ENCODE data around the gene HOXB3.

Gene HOXB3

DNA sequence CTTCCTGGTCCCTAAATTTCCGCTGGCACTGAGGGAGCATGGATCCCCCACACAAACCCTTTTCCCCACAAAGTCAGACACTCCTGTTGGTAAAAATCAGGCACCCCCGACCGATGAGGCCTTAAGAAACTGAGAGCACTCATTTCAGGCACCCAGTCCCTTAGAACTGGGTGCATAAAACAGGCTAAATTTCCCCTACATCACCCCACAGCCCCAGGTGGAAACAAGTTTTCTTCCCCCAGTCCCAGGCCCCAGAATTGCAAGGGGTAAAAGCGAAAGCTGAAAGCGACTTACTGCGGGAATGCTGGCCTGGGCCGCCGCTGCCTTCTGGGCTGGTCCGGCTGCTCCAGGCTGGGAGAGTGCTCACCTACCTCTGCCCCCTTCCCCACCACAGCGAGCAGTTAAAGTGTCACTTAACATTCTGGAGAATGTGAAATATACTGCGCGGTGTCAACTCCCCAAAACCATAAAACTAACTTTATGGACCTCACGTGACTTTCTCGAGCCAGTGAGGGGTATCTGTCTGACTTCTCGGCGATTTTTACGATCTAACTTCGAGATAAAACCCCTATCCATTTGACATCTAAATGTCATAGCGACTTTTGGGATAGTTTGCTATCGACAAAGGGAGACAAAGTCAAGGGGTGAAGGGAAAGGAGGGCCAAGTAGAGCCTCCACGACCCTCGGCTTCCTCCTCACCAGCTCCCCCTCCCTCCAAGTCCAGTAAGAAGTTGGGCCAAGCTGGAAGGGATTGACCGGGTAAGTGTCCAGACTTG is at the start of gene HOXB3:
HOXB3 (minus strand) TSS at position 411 of the 776 bp plus-strand sequence. CDS start 37,767 bp downstream, outside the sequence.
- no peak for DNase-seq

DNA sequence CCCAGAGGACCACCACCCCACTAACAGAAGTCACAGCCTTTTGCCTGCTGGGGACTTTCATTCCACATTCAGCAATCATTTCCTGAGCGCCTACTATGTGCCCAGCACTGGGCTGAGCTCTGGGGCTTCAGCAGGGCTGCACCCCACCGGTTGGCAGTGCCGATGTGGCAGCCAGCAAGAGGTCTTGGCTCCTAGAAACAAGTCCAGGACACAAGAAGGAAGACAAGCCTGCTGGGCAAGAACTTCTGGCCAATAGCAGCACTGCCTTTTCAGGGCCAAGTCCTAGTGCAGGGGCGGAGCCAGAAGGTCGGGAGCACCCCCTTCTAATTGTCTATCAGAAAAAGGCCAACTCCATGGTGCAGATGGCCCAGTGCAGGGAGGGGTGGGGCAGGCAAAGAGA is 49.1 kb upstream of the HOXB3 start:
- DNase-seq, result no peak

DNA sequence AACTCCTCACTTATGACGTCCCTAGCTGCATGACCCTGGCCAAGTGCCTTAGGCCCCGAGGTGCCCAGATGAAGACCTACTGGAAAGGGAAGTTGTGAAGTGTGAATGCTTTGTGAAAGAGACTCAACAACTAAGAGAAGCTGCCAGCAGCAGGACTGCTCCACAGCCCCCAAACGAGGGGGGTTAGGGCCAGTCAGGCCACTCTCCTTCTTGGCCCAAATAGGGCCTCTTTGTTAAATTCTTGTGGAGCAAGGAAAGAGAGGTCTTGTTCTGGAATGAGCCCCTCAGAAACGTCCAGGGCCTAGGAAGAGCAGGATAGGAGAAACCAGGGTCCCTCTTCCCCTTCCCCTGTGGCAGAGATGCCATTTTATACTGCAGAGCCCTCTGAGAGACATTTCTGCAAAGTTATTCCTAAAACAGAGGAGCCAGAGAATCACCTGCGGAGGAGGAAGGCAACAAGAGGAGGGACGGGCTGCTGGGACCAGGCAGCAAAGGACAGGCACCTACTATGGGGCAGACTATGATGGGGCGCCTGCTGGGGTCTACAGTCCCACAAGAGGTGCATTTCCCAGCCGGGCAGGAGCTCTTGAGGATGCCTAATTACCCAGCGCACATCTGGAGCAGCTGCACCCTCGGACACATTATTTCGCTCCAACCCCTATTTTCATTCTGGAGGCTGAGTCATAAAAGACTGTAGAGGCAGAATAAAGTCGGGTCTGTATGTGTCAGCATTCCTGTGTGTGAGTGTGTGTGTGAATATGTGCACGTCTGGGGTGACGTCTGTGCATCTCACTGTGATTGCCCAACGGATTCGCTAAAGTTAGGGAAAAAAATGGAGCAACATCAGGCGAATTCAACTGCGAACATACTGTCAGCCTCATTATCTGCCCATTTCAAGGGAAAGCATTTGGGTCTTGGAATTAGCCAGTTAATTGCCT is 47.6 kb upstream of the HOXB3 start:
- DNase-seq, result no peak

DNA sequence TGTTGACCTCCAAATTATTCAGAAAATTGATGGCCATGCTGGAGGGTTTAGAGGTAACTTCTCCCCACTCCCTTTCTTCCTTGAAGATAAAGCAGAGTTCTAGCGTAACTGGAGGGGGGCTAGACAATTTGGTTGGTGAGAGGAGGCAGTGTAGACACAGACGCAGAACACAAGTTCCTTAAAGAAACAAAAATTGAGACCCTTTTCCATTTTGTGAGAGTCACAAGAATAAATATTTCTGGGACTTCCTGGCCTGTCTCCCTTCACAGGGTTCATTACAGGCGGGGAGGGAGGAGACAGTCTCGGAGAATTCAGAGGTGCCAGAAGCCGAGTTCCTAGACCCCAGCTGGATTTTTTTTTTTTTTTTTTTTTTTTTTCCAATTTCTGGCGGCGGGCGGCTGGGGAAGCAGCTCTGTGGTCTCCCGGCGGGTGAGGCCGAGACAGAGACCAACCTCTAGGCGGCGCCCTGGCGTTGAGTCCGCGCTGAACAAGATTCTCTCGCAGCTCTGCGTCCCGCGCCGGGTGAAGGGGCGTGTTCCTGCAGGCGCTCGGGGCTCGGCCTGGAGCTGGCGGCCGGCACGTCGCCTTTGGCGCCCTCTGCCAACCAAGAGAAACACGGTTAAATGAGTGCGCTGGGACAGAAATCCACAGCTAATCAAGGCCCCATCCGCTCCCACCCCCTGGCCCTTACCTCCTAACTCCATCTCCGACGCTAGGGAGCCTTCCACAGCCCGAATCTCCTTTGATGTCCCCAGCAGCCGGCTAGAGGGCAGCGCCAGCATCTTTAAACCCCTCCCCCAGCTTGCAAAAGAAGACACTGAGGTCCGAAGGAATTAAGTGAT is 46.4 kb upstream of the HOXB3 start:
- DNase-seq, result peak; percentile 29

DNA sequence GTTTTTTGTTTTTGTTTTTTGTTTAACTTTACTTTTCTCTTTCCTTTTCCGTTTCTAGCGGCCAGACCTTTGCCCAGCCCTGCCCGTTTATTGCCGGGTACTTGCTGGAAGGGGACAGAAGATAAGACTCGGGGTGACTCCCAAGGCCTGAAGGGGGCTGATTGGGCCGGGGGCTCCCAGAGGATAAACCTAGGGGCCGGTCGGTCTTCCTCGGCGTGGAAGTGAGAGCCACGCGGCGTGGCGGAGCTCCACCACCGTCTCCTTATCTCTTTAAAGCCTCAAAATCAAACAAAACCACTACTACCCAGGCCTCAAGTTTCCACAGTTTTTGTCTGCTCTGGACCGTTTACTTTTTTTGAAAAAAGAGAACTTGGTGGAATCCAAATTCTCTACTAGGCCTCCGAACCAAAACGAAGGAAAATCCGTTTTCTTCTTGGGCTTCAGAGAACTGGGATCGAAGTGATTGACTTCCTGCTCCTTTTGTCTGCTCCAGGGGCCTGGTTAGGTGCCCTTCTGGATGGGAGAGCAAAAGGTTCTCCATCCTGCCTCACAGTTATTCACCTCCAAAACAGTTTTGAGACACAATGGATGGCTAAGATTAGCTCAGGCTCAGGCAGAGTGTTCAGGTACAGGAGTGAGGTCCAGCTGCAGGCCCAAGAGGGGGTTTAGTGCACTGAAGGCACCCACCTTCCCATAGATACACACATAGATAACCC is 44.6 kb upstream of the HOXB3 start:
- DNase-seq, result no peak

DNA sequence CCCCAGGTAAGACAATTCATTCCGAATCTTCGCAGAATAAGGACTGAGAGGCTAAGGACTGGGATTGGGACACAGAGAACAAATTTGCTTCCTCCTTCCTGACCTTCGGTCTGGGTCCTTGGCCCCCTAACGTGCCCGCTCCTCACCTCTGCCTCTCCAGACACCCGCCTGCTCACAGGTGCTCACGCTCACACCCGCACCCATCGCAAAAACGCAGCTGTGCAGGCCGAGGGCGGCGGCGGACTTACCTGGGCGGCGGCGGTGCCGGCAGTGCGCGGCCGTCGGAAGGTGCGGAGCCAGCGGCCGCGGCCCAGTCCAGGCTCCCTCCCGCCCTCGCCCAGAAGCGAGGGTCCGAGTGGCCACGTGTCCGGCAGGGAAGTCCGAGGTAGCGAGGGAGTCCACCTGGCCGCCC is 43.2 kb upstream of the HOXB3 start:
- DNase-seq, result no peak

DNA sequence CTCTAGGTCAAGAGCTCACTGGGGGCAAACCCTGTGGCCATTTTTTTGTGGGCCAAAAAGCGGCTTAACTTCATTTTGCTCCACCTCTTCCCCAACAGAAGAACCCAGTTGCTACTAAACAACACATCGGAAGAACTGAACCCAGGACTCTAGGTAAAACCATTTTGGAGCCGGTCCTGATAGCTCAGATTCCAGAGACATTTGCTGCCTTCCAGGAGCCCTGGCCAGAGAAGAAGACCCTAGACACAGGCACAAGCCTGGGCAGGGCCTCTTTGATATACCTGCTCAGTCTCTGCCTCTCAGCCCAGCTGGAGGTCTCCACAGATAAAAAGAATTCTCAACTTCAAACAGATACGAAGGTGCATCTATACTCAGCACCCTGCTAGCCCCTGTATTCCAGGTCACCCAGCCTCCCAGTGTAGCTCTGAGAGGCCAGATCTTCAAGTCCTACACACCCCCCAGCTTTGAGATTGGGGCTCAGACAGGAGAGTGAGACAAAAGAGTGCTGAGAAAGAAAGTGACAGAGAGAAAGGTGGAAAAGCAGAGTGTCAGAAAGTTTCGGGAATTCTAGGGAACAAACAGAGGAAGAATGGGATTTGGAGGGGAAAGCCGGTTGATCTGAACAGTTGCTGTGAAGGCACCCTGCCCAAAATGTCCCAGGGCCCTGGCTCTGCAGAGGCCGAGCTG is 42.7 kb upstream of the HOXB3 start:
- no peak for DNase-seq

DNA sequence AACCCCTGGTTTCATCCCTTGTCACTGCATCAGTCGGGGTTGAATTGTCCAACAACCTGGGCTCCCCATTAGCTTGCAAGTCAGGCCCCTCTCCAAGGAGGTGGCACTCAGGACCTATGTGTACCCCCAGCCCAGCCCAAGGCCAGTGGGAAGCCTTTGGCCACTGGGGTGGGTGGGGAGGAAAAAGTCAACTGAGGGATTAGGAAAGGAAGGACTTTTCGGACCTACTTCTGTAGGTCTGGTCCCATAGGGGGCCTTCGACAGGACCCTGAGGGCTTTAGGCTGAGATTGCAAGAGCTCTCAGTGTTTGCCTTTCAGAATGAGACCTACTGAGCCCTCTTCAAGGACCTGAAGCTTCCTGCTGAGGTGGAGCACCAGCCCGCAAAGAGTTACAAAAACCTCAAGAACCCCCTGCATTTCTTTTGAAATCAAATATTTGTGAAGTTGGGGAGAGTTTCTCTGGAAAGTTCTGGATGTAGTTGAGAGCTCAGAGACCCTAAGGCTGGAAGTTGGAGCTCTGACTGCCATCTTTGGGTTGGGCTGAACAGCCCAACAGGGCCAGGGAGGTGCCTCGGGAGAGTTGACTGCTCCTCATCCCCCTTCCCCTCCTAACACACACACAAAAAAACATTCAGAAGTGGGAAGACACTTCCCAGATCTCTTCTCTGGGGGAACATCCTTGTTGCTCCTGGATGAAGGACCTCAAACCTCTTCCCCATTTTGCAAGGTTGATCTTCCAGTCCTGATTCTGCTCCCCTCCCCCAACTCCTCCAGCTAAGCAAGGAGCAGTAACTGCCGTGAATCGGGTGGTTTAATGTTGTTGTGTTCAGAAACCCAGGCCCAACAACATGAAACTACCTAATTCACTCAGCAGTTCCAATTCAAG is 41.9 kb upstream of the HOXB3 start:
- no peak for DNase-seq

DNA sequence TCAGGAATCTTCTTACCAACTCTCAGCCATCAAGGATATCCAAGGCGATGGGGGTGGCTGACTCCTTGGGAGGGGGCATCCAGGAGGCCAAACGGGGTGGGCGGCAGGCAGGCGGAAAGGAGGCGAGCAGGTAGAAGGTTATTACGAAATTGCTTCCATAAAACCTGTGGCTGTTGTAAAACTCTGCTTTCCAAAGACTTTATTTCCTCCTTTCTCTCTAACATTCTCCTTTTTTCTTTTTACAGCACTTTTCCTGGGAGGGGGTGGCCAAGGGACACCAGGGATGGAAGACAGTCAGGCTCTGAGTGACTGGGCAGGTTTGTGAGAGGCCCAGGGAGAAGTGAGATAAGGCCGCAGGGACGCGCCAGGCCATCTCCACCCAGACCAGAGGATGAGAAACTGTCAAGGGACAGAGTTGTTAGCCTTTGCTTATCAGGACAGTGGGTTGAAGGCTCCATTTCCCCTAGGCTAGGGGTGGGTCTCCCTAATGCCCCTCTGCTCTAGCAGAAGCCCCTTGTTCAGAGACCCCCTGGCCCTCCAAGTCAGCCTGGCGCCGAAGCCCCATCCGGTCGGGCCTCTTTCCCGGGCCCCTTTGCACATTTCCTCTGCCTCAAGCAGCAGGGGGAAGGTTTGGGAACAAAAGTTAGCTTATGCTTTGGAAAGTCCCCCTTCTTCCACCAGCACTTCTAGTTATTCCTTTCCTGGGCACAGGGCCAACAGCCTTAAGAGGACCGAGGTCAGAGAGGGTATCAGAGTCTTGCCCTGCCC is 41.1 kb upstream of the HOXB3 start:
- no peak for DNase-seq

DNA sequence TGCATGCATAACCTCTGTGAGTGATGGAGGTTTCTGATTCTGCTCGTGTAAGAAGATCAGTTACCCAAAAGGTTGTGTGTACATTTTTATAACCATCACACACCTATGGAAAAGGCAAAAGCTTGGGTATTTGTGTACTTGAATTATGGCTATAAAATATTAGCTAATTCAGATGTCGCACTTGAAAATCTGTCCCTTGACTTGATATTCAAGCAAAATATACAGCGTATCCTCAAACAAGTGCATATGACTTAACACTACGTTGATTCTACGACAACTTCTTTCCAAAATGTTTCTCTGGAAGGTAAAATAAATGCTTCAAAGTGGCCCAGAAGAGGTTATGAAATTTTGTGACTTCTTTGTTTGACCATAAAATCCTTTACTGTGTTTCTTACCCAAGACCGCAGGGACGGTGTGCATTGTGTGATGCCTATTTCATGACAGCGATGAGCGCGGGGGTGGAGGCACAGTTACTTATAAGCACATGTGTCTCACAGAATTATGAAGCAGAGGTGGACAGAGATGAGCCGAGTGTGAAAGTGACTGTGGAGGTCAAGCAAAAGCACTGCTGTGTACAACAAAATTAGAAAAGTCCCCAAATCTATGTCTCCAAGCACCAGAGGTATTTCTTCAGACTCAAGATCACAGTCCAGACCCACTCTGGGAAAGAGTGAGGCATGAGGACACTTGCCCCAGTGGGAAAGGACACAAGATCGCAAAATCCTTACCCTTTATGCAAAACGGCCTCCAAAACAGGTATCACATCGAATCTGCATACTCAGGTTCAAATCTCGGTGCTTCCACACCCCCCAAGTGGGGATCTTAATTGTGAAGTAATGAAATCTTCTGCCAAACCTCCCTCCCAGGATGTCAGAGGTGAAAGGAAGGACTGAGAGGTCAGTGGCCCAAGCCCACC is 40.2 kb upstream of the HOXB3 start:
- no peak for DNase-seq

DNA sequence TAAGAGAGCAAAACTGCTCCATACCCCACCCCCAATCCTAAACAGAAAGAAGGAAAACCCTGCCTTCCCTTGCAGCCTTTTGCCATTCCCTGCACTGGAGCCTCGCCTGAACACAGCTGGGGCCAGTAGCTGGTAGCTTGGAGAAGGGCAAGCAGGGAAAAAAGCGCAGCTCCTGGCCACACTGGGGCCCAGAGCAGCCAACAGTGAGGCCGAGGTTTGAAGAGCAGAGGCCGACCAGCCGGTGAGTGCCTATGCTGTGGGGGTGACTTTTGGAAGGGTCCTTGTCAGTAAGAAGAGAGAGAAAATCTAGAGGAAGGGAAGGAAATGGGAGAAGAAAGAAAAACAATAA is 39.3 kb upstream of the HOXB3 start:
- no peak for DNase-seq

DNA sequence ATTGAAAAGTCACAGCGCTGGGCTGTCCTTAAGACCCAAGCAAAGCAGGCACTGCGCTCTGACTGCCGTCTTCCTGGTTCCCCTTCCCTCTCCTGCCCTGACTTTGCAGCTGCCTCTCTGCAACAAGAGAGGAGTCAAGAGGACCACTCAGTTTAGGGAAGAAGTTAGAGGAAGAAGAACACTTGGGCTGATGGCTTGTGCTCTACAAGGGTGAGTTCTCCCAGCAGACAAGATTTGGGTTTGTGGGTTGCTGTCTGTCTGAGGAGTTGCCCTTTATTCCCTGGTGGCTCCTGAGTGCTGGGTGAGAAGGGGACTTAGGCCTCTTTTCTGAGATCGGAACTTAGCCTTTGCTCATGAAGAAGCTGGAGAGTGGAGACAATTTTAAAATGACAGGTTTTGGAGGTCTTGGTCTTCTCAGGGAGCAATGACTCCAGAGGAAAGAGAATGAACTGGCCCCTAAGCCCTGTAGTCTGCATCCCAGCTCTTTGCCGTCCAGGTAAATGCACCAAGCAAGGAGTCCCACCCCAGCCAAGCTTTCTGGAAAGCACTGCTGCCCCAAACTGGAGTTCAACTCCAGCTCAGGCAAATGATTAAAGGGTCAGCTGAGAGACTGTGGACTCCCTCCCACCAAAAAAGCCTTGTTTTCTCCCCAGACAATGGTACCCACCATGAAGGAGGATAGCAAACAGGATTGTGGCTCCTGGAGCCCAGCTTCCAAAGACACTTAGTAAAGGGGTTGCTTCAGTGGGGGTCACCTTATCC is 38.8 kb upstream of the HOXB3 start:
- no peak for DNase-seq

DNA sequence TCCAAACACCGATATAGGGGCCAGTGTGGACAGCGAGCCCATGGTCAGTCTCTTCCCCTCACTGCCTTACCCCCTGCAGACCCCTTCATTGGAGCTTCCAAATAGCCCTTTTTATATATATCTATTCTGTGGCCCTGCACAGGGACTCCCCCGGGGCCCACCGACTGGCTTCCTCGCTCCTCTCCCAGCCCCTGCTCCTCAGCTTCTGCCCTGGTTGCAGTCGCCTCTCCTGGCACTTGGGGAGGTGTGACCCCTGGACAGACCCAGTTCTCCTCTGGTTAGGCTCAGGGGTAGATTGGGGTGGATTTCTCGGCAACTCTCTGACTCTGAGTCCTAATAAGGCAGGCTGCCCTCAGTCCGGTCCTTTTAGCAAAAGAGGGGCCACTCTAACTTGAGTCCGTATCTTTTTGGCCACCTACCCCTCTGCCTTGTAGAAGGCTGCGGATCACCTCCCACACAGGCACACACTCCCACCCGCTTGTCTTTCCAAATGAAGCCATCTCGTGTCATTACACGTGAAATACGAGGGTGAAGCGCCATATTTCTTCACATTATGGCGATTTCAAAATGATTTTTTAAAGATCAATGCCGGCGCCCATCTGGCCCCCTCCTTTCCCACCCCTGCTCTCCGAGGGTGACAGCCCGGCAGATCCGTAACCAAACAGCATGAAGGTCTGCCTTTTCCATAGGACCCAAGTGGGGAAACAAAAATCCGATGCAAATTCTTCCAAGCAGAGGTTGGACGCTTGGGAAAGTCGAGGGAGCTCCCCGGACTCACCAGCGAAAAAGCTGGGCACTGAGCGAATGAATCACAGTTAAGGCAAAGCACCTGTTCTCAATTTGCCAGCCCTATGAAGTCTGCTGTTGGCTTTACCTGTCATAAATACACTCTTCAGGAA is 37.8 kb upstream of the HOXB3 start:
- DNase-seq, result no peak

DNA sequence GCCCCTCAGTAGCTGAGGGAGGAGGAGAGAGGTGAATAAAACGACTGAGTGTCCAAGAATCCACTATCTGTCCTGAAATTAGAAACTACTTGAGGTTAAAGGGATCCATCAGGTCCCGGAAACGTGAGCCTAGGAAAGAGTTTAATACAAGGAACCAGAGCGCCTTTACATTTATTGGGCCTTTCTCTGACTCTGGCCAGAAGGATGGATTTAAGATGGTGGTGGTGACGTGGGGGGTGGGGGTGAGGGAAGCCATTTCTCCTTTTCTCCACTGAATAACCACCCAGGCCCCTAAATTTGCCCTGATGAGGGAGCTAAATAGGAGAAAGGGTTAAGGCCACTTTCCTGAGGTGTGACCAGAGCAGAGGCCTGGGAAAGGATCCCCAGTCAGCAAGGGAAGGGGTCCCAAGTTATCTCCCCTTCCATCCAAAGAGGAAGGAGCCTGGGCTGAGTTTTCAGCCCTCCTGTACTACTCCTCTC is 37.1 kb upstream of the HOXB3 start:
- DNase-seq, result no peak

DNA sequence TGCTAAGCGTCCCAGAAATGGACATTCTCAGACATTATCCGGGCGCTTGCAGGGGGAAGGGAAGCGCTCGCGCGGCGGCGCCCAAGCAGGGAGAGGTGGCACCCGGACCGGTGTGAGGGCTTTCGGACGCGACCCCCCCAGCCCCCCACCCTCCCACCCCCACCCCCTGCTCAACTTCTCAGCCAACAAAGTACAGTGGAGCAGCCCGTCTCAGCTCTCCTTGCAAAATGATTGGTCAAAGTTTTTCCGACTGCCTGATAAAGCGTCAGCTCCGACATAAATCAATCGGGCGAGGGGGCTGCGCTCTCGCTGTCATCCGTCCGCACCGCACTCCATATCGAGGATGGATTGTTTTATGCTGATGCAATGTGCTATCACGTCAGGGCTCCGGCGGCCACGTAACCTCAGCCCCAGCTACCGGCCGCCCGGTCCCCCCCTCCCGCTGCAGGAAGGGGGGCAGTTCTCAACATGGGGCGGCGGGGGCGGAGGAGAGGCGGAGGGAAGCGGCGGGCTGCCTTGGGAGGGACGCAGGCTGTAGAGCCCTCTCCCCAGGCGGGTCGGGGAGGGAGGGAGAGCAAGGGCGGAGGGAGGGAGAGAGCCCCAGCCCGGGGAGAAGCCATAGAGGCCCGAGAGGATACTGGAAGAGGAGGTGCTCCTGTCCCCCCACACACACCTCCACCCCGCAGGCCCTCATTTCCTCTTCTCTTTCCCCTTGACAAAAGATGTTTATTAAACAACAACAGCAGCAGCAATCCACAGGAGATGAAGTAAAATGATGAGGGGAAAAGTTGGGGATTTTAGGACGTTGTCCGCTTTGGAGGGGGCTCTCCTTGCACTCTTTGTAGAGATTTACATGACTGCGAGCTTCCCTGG is 36.4 kb upstream of the HOXB3 start, which contains the start of gene HOXB9:
HOXB9 (minus strand) TSS at position 114 of the 873 bp plus-strand sequence; CDS start at position 25, 89 bp downstream.
- DNase-seq, result no peak

Data from NCI-H1436 treated with DMSO at 0.1 percent for 48 hours (cell line).